Neural progenitor cell (in vitro differentiated cells): ENCODE data around the gene PDZD4. TPM values are rescaled to one million over a fixed set of nuclear protein-coding genes. Genes with fewer than 3 reads are reported as not detected.
"Not testable (repeated sequence)": the region's sequence is repeated elsewhere in the genome, so short reads cannot be mapped to it uniquely, and the experiment has no call there.

Experiments
- DNase-seq: peaks from one replicate; pipeline ENCODE4 v3.0.0-alpha.2; 2016; ENCODE audit warnings: low spot score
- H2AFZ ChIP-seq: fragments of 200-600 bp; sonication (generic); replicated peaks from 2 replicates; pipeline ENCODE4 v1.6.1; 2016; ENCODE audit warnings: antibody characterized with exemption
- H3F3A ChIP-seq: fragments of 200-600 bp; sonication (generic); 2 replicates; pipeline ENCODE4 v1.6.1; 2016; ENCODE audit warnings: antibody characterized with exemption, low read depth
- H3K27ac ChIP-seq: fragments of 200-600 bp; sonication (generic); 2 replicates; pipeline ENCODE4 v1.5.1; 2016; ENCODE audit warnings: mild to moderate bottlenecking
- H3K27me3 ChIP-seq: fragments of 200-600 bp; sonication (generic); 2 replicates; pipeline ENCODE4 v1.6.1; 2016; ENCODE audit warnings: mild to moderate bottlenecking, moderate library complexity
- H3K36me3 ChIP-seq: fragments of 200-600 bp; sonication (generic); 2 replicates; pipeline ENCODE4 v1.5.1; 2016
- H3K4me1 ChIP-seq: fragments of 200-600 bp; sonication (generic); 2 replicates; pipeline ENCODE4 v1.6.1; 2016; ENCODE audit warnings: mixed run types
- H3K4me2 ChIP-seq: fragments of 200-600 bp; sonication (generic); 2 replicates; pipeline ENCODE4 v1.6.1; 2016
- H3K4me3 ChIP-seq: fragments of 200-600 bp; sonication (generic); 2 replicates; pipeline ENCODE4 v1.5.1; 2016
- H3K79me2 ChIP-seq: fragments of 200-600 bp; sonication (generic); 2 replicates; pipeline ENCODE4 v1.6.1; 2016; ENCODE audit warnings: low read depth
- H3K9ac ChIP-seq: fragments of 200-600 bp; sonication (generic); 2 replicates; pipeline ENCODE4 v1.6.1; 2016
- H3K9me3 ChIP-seq: fragments of 200-600 bp; sonication (generic); 2 replicates; pipeline ENCODE4 v1.5.1; 2016; ENCODE audit warnings: low read depth
- H4K20me1 ChIP-seq: fragments of 200-600 bp; sonication (generic); 2 replicates; pipeline ENCODE4 v1.6.1; 2016; ENCODE audit warnings: low read depth
- H3K27ac Mint-ChIP-seq: 3 replicates; pipeline ENCODE4 v1.8.0; 2021; ENCODE audit warnings: mixed read lengths
- H3K27me3 Mint-ChIP-seq: 2 replicates; pipeline ENCODE4 v1.8.0; 2022; ENCODE audit warnings: low read depth, mild to moderate bottlenecking, inconsistent platforms, moderate library complexity, mixed read lengths; ENCODE audit not compliant: insufficient read depth
- H3K36me3 Mint-ChIP-seq: 3 replicates; pipeline ENCODE4 v1.8.0; 2021; ENCODE audit warnings: mixed read lengths
- H3K4me1 Mint-ChIP-seq: 3 replicates; pipeline ENCODE4 v1.8.0; 2021; ENCODE audit warnings: mixed read lengths
- H3K4me3 Mint-ChIP-seq: 3 replicates; pipeline ENCODE4 v1.8.0; 2021; ENCODE audit warnings: mild to moderate bottlenecking, moderate library complexity, mixed read lengths
- H3K9me3 Mint-ChIP-seq: 3 replicates; pipeline ENCODE4 v1.8.0; 2020; ENCODE audit warnings: mixed read lengths
- EZH2 ChIP-seq: fragments of 200-600 bp; sonication (generic); IDR thresholded peaks from 2 replicates; pipeline ENCODE4 v1.6.1; 2017; ENCODE audit warnings: antibody characterized with exemption, mild to moderate bottlenecking, moderate library complexity
- EZH2phosphoT487 ChIP-seq: fragments of 200-600 bp; sonication (generic); IDR thresholded peaks from 2 replicates; pipeline ENCODE4 v1.6.1; 2017; ENCODE audit warnings: antibody characterized with exemption
- total RNA-seq: library from RNA; depleted of rRNA; stranded (reverse); fragments of >200 nt; gene quantifications from 2 replicates; pipeline ENCODE4 v1.2.3, GENCODE V29; 2015; ENCODE audit warnings: low replicate concordance
- TF ChIP-seq, protein P1 (sequence below): fragments of 200-600 bp; sonication (generic); IDR thresholded peaks from 2 replicates; pipeline ENCODE4 v1.5.1; 2017; ENCODE audit warnings: antibody characterized with exemption, mild to moderate bottlenecking

The PDZD4 gene
- total RNA-seq, 1 donor from 2014 or later: 1.9 TPM

DNA sequence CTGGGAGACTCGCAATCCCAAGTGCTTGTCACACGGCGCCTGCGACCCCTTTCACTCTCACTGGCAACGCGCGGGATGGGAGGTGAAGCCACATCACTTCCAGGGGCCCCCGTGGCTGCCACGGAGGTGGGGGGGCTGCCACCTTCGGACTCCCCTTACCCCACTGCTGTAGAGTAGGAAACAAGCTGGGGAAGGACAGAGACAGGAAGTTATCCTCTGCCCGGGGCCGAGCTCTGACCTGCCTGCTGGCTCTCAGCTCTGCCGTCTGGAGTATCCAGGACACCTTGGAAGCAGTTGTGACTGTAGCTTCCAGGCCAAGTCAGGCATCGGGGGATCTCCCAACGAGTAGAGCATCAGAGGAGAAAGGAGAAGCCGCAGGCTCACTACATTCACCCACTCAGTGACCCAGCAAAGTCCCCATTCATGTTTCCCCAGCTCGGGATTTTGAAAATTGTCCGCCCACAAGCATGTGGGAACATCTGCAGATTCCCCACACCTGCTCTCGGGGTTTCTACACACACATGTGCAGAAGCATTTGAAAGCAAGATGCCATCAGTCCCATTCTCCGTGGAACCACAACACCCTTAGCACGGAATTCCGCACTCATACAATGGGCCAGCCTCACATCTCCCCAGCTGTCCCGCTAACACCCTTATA lies 10.8 kb downstream of the PDZD4 start:
- peak overlapping the region; percentile 48 for H3K4me3 ChIP-seq
- no peaks in the 10 kb centered on the region for H3K79me2 ChIP-seq
- Mint-ChIP-seq H3K9me3 (peaks cover 19% of the 10 kb centered on the region), H3K36me3 (peaks cover 7% of the 10 kb centered on the region), H3K4me1 (peaks cover 42% of the 10 kb centered on the region), H3K27ac (no peak overlapping the region), H3K4me3 (peak overlapping the region; percentile 75), H3K27me3 (peaks cover 12% of the 10 kb centered on the region)
- no peaks in the 10 kb centered on the region for H4K20me1 ChIP-seq
- no peaks in the 10 kb centered on the region for H3K27me3 ChIP-seq
- H3K9me3 ChIP-seq: no peaks in the 10 kb centered on the region
- H3F3A ChIP-seq: peaks cover 10% of the 10 kb centered on the region
- peak overlapping the region; percentile 75 for H3K4me2 ChIP-seq
- H3K27ac ChIP-seq: no peak overlapping the region
- no peak overlapping the region for H3K9ac ChIP-seq
- DNase-seq: no peak
- TF ChIP-seq EZH2phosphoT487: no peak
- TF ChIP-seq EZH2: no peak
- TF ChIP-seq, protein P1, sequence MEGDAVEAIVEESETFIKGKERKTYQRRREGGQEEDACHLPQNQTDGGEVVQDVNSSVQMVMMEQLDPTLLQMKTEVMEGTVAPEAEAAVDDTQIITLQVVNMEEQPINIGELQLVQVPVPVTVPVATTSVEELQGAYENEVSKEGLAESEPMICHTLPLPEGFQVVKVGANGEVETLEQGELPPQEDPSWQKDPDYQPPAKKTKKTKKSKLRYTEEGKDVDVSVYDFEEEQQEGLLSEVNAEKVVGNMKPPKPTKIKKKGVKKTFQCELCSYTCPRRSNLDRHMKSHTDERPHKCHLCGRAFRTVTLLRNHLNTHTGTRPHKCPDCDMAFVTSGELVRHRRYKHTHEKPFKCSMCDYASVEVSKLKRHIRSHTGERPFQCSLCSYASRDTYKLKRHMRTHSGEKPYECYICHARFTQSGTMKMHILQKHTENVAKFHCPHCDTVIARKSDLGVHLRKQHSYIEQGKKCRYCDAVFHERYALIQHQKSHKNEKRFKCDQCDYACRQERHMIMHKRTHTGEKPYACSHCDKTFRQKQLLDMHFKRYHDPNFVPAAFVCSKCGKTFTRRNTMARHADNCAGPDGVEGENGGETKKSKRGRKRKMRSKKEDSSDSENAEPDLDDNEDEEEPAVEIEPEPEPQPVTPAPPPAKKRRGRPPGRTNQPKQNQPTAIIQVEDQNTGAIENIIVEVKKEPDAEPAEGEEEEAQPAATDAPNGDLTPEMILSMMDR: no peak
- H3K4me1 ChIP-seq: peaks cover 7% of the 10 kb centered on the region
- no peak overlapping the region for H2AFZ ChIP-seq
- no peaks in the 10 kb centered on the region for H3K36me3 ChIP-seq

DNA sequence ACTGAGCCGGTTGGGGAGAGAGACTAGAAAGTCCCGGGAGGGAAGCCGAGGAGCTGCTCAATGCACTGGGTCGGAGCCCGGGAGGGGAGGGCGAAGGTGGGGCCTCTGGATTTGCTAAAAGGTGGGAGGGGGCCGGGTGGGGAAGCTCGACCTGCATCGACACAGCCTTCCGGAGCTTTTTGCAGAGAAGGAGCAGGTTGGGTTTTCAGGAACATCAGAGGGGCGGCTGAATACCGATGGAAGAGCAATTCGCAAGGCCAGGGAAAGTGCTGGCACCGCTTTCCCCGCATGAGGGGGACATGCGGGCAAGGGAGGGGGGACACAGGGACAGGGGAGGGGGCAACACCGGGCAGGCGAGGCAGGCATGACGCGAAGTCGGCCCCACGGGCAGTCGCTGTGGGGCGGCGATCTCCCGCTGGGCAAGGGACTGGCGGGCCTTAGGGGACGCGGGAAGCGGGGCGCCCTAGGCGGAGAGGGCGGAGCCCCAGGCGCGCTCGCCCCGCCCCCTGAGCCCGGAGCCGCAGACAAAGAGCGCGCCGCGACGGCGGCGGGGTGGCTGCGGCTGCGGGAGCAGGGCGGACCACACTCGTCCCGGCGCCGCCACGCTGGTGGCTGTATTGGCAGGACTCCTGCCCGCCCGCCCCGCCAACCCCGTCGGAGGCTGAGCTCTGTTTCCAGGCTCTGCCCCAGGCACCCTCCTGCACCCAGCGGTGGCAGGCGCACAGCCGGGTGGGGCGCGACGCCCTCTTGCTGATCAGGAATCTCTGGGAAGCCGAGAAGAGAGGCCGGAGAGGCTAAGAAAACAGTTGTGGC lies 11.6 kb downstream of the PDZD4 start:
- no peak for TF ChIP-seq EZH2
- TF ChIP-seq EZH2phosphoT487: no peak
- TF ChIP-seq, protein P1: no peak
- no peak overlapping the region for H2AFZ ChIP-seq
- peak overlapping the region; percentile 48 for H3K4me3 ChIP-seq
- peaks cover 20% of the 10 kb centered on the region for H3K9me3 Mint-ChIP-seq
- no peaks in the 10 kb centered on the region for H3K36me3 ChIP-seq
- H3F3A ChIP-seq: peaks cover 10% of the 10 kb centered on the region
- H3K27me3 Mint-ChIP-seq: peaks cover 12% of the 10 kb centered on the region
- H3K4me1 ChIP-seq: peaks cover 7% of the 10 kb centered on the region
- H3K4me1 Mint-ChIP-seq: peaks cover 42% of the 10 kb centered on the region
- no peaks in the 10 kb centered on the region for H3K9me3 ChIP-seq
- no peaks in the 10 kb centered on the region for H4K20me1 ChIP-seq
- peak; percentile 85 for DNase-seq
- peak overlapping the region; percentile 75 for H3K4me3 Mint-ChIP-seq
- H3K36me3 Mint-ChIP-seq: peaks cover 7% of the 10 kb centered on the region
- H3K9ac ChIP-seq: no peak overlapping the region
- no peaks in the 10 kb centered on the region for H3K79me2 ChIP-seq
- H3K27ac ChIP-seq: no peak overlapping the region
- H3K4me2 ChIP-seq: peak overlapping the region; percentile 75
- no peaks in the 10 kb centered on the region for H3K27me3 ChIP-seq
- no peak overlapping the region for H3K27ac Mint-ChIP-seq

DNA sequence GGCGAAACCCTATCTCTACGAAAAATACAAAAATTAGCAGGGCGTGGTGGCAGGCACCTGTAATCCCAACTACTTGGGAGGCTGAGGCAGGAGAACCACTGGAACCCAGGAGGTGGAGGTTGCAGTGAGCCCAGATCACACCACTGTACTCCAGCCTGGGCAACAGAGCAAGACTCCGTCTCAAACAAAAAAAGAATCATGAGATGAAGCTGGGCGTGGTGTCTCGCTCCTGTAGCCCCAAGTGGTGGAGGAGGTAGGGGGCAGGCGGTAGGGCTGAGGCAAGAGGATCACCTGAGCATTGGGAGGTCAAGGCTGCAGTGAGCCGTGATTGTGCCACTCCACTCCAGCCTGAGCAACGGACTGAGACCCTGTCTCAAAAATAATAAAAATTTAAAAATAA lies 12.3 kb downstream of the PDZD4 start:
- not testable (repeated sequence) for H3K27ac ChIP-seq, H4K20me1 ChIP-seq, H3F3A ChIP-seq, H3K9me3 ChIP-seq, H2AFZ ChIP-seq, H3K4me2 ChIP-seq, H3K27ac Mint-ChIP-seq, H3K4me3 ChIP-seq, H3K9ac ChIP-seq, H3K4me3 Mint-ChIP-seq, H3K36me3 ChIP-seq, H3K36me3 Mint-ChIP-seq, H3K4me1 ChIP-seq, H3K79me2 ChIP-seq, DNase-seq, H3K27me3 ChIP-seq
- H3K27me3 Mint-ChIP-seq: peaks cover 12% of the 10 kb centered on the region
- peaks cover 24% of the 10 kb centered on the region for H3K9me3 Mint-ChIP-seq
- peaks cover 45% of the 10 kb centered on the region for H3K4me1 Mint-ChIP-seq
